IMR-90 (cell line): ENCODE measurements around the gene PNMA6E.

Experiments
- BHLHE40 ChIP-seq: fragments of 150-350 bp; IDR thresholded peaks from 2 replicates; pipeline ENCODE4 v1.6.1; 2016; ENCODE audit warnings: mild to moderate bottlenecking, low read depth, low read length
- CEBPB ChIP-seq: IDR thresholded peaks from 2 replicates; pipeline ENCODE4 v1.6.1; 2012; ENCODE audit warnings: low read depth, low read length, improper control_type of control experiment
- CTCF ChIP-seq: conservative IDR thresholded peaks from 2 replicates; pipeline ENCODE4 v1.5.1; 2012; ENCODE audit warnings: mild to moderate bottlenecking, low read depth, low read length, improper control_type of control experiment
- MXI1 ChIP-seq: IDR thresholded peaks from 2 replicates; pipeline ENCODE4 v1.6.1; 2012; ENCODE audit warnings: low read depth, mild to moderate bottlenecking, low read length, moderate library complexity, borderline replicate concordance
- POLR2A ChIP-seq: IDR thresholded peaks from 2 replicates; pipeline ENCODE4 v1.6.1; 2012; ENCODE audit warnings: mild to moderate bottlenecking, low read depth, low read length
- RAD21 ChIP-seq: IDR thresholded peaks from 2 replicates; pipeline ENCODE4 v1.6.1; 2012; ENCODE audit warnings: low read length, improper control_type of control experiment
- RCOR1 ChIP-seq: IDR thresholded peaks from 2 replicates; pipeline ENCODE4 v1.6.1; 2012; ENCODE audit warnings: mild to moderate bottlenecking, low read length, improper control_type of control experiment; ENCODE audit not compliant: insufficient replicate concordance

GRCh38 chrX:153396320-153397195, 4.6 kb downstream of the PNMA6E start:
- TF ChIP-seq CTCF (no peak), POLR2A (no peak), CEBPB (no peak), RAD21 (no peak), BHLHE40 (no peak), RCOR1 (no peak), MXI1 (no peak)
